Activated CD4-positive, alpha-beta T cell treated with anti-CD3 and anti-CD28 coated beads, Interleukin-2, Interleukin-4, amounts not matched to agents 100 ng/mL and 50 ng/mL, durations not matched to agents 16 hours and 8 hours (primary cell): ENCODE results near the gene HADHA.

ENCODE experiments used
- DNase-seq: peaks from one replicate; pipeline ENCODE4 v3.0.0-alpha.2; 2020; ENCODE audit warnings: low spot score

Gene HADHA

GRCh38 chr2:26191316-26192159 is 52.9 kb downstream of the HADHA start:
- no peak for DNase-seq

GRCh38 chr2:26190369-26190768 is 54.1 kb downstream of the HADHA start:
- no peak for DNase-seq

GRCh38 chr2:26189751-26190150 is 54.7 kb downstream of the HADHA start:
- DNase-seq = no peak

- DNase-seq = no peak
Observed at GRCh38 chr2:26189123-26189522, 55.3 kb downstream of the HADHA start.

GRCh38 chr2:26187537-26188104 is 56.8 kb downstream of the HADHA start:
- no peak for DNase-seq

GRCh38 chr2:26187114-26187513 is 57.3 kb downstream of the HADHA start:
- no peak for DNase-seq

GRCh38 chr2:26185954-26186770 is 58.3 kb downstream of the HADHA start:
- no peak for DNase-seq

- DNase-seq = no peak
Observed at GRCh38 chr2:26185304-26185928, 59.0 kb downstream of the HADHA start.

- DNase-seq = peak; percentile 81
Observed at GRCh38 chr2:26184555-26185303, 59.7 kb downstream of the HADHA start.

- DNase-seq = no peak
Observed at GRCh38 chr2:26184121-26184520, 60.3 kb downstream of the HADHA start.

GRCh38 chr2:26182887-26183630 is 61.4 kb downstream of the HADHA start:
- no peak for DNase-seq

- DNase-seq = no peak
Observed at GRCh38 chr2:26182441-26182840, 62.0 kb downstream of the HADHA start.

GRCh38 chr2:26179446-26179913 is 65.0 kb downstream of the HADHA start:
- no peak for DNase-seq

- DNase-seq = no peak
Observed at GRCh38 chr2:26178746-26179436, 65.5 kb downstream of the HADHA start.

- no peak for DNase-seq
Observed at GRCh38 chr2:26178246-26178645, 66.2 kb downstream of the HADHA start.

- no peak for DNase-seq
Observed at GRCh38 chr2:26177122-26177521, 67.3 kb downstream of the HADHA start.

GRCh38 chr2:26176279-26176615 is 68.2 kb downstream of the HADHA start:
- DNase-seq = no peak

GRCh38 chr2:26175466-26176278 is 68.8 kb downstream of the HADHA start:
- DNase-seq = no peak

- no peak for DNase-seq
Observed at GRCh38 chr2:26174691-26175465, 69.6 kb downstream of the HADHA start.
